Vagina (tissue), 2 donors: Measurements from ENCODE around the gene MDFI. TPM values are rescaled to one million over a fixed set of nuclear protein-coding genes. Genes with fewer than 3 reads are reported as not detected.

ENCODE experiments used
- DNase-seq, 2 donors: peaks; one replicate each; pipeline ENCODE4 v3.0.0-alpha.2; 2017; ENCODE audit errors: extremely low spot score in 2 of 2
- H3K27ac ChIP-seq: fragments of 200-600 bp; sonication (generic); one replicate; pipeline ENCODE4 v1.5.1; 2019
- H3K27me3 ChIP-seq: fragments of 200-600 bp; sonication (generic); one replicate; pipeline ENCODE4 v1.5.1; 2019
- H3K36me3 ChIP-seq, 2 donors: fragments of 200-600 bp; sonication (generic); one replicate each; pipeline ENCODE4 v1.5.1; 2017 to 2019
- H3K4me1 ChIP-seq: fragments of 200-600 bp; sonication (generic); one replicate; pipeline ENCODE4 v1.5.1; 2019
- H3K4me3 ChIP-seq, 2 donors: fragments of 200-600 bp; sonication (generic); 1 replicate in 1 of 2; 2 replicates in 1 of 2; pipeline ENCODE4 v1.5.1; 2016 to 2019
- H3K9me3 ChIP-seq: fragments of 200-600 bp; sonication (generic); one replicate; pipeline ENCODE4 v1.5.1; 2019
- CTCF ChIP-seq, 3 experiments: fragments of 450-650 bp in 2 of 3; fragments of 200-600 bp in 1 of 3; sonication (generic) in 1 of 3; IDR thresholded peaks; one replicate each; pipeline ENCODE4 v1.5.1; 2017 to 2019; ENCODE audit warnings: antibody characterized with exemption in 3 of 3, mild to moderate bottlenecking in 2 of 3, moderate library complexity in 2 of 3
- POLR2A ChIP-seq, 2 donors: fragments of 450-650 bp; IDR thresholded peaks; one replicate each; pipeline ENCODE4 v1.6.1; 2017; ENCODE audit warnings: antibody characterized with exemption in 2 of 2, mild to moderate bottlenecking in 2 of 2, moderate library complexity in 2 of 2
- POLR2AphosphoS5 ChIP-seq, 2 donors: sonication (generic); formaldehyde crosslinking; IDR thresholded peaks; one replicate each; pipeline ENCODE4 v1.9.0; 2017; ENCODE audit warnings: antibody characterized with exemption in 2 of 2, mild to moderate bottlenecking in 2 of 2, low read depth in 1 of 2; ENCODE audit not compliant: insufficient read depth in 1 of 2
- intact Hi-C: fragments of 100-400 bp; cut with DNase I; formaldehyde crosslinking; loops from one replicate; pipeline ENCODE4 v1.15.1; 2023
- microRNA-seq: library from miRNA; unstranded; fragments of <30 nt; microRNA quantifications from one replicate; pipeline ENCODE4, GENCODE V29; 2017; ENCODE audit warnings: borderline number of aligned reads, borderline replicate concordance
- small RNA-seq: library from RNA; depleted of rRNA; stranded (forward); fragments of <200 nt; gene quantifications from one replicate; pipeline ENCODE3, GENCODE V24; 2016
- total RNA-seq: library from RNA; depleted of rRNA; stranded (reverse); fragments of >200 nt; gene quantifications from one replicate; pipeline ENCODE4 v1.2.3, GENCODE V29; 2016

MDFI gene
- total RNA-seq, 1 donor from 2014 or later, result 37.3 TPM

GRCh38 chr6:41702089-41702745 is 63.9 kb downstream of the MDFI start:
- Histone ChIP-seq H3K27me3 (no peaks in the 10 kb centered on the region), H3K36me3 (no peaks in the 10 kb centered on the region), H3K4me3 (no peak overlapping the region), H3K27ac (no peak overlapping the region), H3K4me1 (peaks cover 23% of the 10 kb centered on the region), H3K9me3 (no peaks in the 10 kb centered on the region)
- TF ChIP-seq POLR2AphosphoS5 (IDR thresholded peaks at IDR 0.05; ENCODE audit: insufficient read depth in 1 of 2, low read depth in 1 of 2), result no peak
- intact Hi-C loops, result no loop called here
- no peak for DNase-seq

- no peak overlapping the region for H3K4me3 ChIP-seq
- intact Hi-C loops, result no loop called here
- TF ChIP-seq CTCF (IDR thresholded peaks at IDR 0.05) (no peak), POLR2A (IDR thresholded peaks at IDR 0.05) (no peak), POLR2AphosphoS5 (IDR thresholded peaks at IDR 0.05; ENCODE audit: insufficient read depth in 1 of 2, low read depth in 1 of 2) (no peak)
- no peaks in the 10 kb centered on the region for H3K36me3 ChIP-seq
- H3K9me3 ChIP-seq, result no peaks in the 10 kb centered on the region
- no peak overlapping the region for H3K27ac ChIP-seq
- peaks cover 30% of the 10 kb centered on the region for H3K4me1 ChIP-seq
- no peaks in the 10 kb centered on the region for H3K27me3 ChIP-seq
- no peak for DNase-seq
Measured at GRCh38 chr6:41702771-41703494, 64.7 kb downstream of the MDFI start.

Small RNA genes lying within 50 kb of the gene (microRNA-seq; reads per million reads assigned to microRNA genes)
- not detected for gene MIR4641

Small RNA genes lying within 50 kb of the gene (small RNA-seq; reads per million reads assigned to genes)
- not detected for gene MIR4641

Other genes starting within 250 kb of the MDFI start
- 7.4 TPM for gene FOXP4, start 92.1 kb upstream of the MDFI start, total RNA-seq
- 37.8 TPM for gene TFEB, start 97.1 kb downstream of the MDFI start, total RNA-seq
- 3.4 TPM for gene PGC, start 108.9 kb downstream of the MDFI start, total RNA-seq
- gene FRS3, start 141.4 kb downstream of the MDFI start, total RNA-seq, result 4.4 TPM
- gene PRICKLE4, start 142.3 kb downstream of the MDFI start, total RNA-seq, result 10.1 TPM
- gene TOMM6, start 149.2 kb downstream of the MDFI start, total RNA-seq, result 105 TPM